HG02798 (cell line): Measurements from ENCODE around the gene PSAP.
"Not testable (repeated sequence)": the region's sequence is repeated elsewhere in the genome, so short reads cannot be mapped to it uniquely, and the experiment has no call there.

ENCODE experiments used
- ATAC-seq: cut with Tn5 transposase; IDR thresholded peaks from one replicate; pipeline ENCODE4 v1.9.1; 2021; ENCODE audit warnings: mild to moderate bottlenecking; ENCODE audit not compliant: unreplicated experiment, poor library complexity

Gene PSAP

DNA sequence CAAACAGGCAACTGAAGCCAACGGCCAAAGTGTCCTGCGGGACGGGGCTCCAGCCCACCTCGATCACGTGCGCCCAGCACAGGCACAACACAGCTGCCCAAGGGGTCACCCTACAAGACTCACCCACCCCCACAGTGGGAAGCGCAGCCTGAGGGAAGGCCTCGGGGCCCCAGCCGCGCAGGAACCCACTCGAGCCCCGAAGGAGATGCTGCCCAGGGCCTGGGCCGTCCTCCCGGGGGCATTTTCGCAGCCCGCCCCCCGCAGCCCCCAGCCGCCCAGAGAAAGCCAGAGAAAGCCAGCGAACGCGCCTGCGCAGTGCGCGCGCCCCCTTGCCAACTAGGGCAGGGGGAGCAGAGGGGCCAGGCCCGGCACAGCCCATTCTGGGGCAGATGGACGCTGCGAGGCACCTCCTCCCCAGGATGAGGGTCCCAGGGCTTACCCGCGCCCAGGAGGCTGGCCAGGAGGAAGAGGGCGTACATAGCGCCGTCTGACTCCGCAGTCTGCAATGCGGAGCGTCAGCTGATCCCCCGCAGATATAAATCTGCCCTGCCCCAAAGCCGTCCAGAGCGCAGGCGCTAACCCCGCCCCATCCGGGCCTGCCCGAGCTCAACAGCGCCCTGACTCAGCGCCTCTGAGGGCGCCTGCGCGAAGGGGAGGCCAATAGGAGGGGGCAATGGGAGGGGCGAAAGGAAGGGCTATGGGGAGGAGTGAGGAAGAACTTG lies at the start of gene PSAP:
Gene PSAP (minus strand): TSS at position 509 of the 722 bp plus-strand sequence. CDS start 30 bp downstream, at position 479.
- peak; percentile 97 for ATAC-seq

DNA sequence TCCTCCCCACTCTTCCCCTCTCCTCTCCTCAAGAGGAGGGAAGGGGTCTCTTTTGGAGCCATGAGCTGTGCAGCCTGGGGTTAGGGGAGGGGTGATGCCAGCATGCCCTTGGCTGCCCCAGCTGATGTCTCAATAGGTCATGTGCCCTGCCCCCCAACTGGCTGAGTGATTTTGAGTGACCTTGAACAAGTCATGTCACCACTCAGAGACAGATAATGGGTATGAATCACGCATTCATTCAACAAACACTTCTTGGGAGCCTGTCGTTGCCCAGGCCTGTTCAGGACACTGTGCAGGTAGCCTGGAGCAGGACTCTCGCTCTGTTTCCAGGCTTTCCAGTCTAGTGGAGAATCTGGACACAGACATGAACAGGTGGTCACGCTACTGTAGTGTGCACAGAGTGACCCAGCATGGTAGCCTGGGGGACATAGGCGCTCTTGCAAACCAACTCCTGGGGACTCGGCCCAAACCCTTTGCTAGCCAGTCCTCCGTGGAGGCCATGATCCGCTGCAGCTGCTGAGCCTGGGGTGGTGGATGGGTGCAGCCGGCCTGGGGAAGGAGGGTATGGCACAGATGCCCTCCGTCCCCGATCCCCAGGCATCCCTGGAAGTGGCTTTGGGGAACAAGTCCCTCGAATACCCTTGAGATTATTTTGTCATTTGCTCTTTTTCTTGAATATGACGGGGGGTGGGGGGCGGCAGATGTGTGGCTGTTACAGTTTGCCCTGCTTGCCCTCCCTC lies 49.6 kb upstream of the PSAP start:
- ATAC-seq, result no peak

DNA sequence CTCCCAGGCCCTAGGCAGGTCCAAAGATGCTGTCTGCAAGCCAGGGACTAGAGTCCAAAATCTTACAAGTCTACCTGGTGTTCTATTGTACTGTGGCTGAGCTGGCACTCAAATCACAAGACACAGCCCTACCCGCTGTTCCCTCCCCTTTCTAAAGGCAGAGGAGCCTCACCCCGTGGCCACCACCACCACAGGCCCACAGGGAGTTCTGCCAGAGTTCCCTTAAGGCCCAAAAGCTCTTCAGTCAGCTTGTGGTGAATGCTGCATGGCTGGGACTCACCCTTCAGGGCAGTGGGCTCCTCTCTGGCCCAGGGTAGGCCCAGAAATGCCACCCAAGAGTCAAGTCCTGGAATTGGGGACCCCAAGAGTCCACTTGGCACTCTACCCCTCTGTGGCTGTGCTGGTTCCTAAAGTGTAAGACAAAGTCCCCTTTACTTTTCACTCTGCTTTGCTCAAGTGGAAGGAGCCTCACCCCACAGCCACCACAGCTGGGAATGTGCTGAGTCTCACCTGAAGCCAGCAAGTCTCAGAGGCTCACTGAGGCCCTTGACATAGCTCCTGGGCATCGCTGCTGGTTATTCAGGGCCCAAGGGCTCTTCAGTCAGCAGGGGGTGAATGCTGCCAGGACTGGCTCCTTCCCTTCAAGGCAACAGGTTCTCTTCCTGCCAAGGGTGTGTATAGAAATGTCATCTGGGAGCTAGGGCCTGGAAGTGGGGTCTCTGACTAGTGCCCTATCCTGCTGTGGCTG lies 48.8 kb upstream of the PSAP start:
- no peak for ATAC-seq

DNA sequence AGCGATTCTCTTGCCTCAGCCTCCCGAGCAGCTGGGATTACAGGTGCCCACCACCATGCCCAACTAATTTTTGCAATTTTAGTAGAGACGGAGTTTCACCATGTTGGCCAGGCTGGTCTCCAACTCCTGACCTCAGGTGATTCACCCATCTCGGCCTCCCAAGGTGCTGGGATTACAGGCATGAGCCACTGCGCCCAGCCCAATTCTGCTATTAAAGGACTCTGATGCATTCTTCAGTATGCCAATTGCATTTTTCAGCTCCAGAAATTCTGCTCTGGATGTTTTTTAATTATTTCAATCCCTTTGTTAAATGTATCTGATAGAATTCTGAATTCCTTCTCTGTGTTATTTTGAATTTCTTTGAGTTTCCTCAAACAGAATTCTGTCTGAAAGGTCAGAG lies 47.3 kb upstream of the PSAP start:
- not testable (repeated sequence) for ATAC-seq

DNA sequence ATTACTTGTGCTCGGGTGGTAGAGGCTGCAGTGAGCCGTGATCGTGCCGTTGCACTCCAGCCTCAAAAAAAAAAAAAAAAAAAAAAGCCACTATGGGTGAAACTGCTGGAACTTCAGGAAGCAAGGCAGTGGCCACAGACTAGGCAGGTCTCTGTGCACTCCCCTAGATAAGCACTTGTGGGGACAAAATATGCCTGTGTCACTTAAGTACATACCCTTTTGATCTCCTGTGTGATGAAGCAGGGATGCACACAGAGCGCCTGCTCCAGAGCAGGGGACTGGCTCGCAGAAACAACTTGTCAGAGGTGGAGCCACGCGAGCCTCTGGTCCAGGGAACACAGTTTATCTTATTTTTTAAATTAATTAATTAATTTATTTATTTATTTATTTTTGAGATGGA lies 42.9 kb upstream of the PSAP start:
- ATAC-seq, result no peak

DNA sequence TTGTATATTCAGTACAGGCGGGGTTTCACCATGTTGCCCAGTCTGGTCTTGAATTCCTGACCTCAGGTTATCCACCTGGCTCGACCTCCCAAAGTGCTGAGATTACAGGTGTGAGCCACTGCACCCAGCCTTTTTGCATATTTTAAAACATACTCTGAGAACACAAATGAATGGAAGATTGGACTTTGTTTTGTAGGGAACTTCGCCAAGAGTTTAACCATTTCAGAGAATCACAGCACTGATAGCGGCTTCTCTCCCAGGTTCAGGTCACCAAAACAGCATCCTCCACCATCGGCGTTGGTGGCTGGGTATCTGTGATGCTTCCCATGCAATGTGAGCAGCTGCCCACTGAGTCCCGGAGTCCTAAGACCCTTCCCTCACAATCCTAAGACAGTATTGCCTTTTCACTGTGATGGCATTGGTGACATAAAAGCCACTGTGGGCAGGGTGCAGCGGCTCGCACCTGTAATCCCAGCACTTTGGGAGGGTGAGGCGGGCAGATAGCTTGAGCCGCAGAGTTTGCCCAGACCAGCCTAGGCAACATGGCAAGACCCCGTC lies 42.3 kb upstream of the PSAP start:
- ATAC-seq, result no peak

DNA sequence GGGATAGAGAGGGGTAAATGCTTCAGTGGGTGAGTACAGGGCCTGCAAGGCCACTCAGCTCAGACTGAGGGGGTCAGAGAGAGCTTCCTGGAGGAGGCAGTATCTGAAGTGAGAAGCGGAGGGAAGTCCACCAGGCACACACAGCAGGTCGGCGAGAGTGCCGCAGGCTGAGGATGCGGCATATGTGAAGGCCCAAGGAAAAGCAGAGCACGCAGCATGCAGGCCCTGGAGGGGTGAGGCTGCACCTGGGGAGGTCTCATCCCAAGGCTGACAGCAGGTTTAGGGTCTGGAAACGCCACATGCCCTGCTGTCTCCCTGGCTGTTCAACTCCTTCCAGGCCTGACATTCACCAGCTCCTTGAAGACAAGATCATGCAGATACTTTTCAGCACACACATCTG lies 40.4 kb upstream of the PSAP start:
- no peak for ATAC-seq

DNA sequence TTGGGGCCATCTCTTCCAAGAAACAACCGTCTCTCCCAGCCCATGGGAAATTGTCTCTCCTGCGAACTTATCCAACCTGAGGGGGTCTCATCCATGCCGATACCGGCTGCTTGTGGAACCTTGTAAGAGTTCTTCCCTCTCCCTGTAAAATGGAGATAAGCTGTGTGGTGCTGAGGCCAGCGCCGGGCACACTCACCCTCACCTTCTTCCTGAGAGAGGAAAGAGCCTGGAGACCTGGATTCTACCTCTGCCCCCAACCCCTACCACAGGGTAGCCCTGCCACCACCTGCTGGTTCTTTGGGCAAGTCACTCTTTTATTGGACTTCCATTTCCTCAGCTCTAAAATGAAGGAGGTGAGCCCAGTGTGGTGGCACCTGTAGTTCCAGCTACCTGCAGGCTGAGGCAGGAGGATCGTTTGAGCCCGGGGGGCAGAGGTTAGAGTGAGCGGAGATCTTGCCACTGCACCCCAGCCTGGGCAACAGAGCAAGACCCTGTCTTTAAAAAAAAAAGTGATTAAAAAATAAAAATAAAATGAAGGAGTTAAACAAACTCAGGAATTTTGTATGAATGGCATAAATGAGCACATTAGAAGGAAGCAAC lies 38.4 kb upstream of the PSAP start:
- ATAC-seq, result no peak

DNA sequence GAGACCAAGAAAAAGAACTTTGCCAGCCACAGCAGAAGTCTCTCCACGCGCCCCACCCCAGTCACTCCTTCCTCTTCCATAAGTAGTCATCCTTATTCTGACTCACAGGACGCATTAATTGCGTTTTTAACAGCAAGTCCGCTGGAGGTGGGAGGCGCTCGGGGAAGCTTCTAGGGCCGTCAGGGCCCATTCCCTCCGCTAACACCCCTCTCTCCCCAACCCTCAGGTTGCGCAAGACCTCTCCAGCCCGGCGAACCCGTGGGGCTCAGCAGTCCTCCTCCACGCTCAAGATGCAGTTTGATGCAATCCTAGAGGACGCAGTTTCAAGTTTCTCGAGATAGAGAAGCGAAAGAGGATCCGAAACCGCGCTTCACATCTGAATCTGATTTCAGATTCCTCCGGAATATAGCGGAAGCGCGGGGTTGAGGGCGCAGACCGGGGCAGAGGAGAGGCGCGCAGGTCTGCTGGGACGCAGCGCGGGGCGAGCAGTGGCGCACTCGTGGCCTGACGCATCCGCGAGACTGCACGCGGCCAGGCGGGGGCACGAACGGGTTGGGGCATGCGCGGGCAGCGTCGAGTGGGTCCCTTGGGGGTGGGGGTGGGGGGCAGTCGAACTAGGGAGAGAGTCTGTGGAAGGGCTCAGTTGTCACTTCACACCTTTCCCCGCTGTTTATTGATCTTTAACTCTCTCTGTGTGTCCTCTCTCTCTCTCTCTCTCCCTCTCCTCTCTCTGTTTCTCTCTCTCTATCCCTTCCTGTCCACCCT lies 37.8 kb upstream of the PSAP start:
- ATAC-seq, result peak; percentile 86

DNA sequence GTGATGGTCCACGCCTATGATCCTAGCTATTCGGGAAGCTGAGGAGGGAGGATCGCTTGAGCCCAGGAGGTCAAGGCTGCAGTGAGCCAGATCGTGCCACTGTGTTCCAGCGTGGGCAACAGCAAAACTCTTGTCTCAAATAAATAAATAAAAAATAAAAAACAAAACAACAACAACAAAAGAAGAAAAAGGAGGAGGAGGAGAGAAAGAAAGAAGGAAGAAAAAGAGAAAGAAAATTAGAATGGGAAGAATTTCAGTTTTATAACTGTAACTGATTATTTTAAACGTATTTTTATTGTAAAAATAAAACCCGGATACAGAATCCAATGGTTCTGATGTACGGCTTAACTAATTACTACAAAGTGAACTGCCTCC lies 37.2 kb upstream of the PSAP start:
- no peak for ATAC-seq

DNA sequence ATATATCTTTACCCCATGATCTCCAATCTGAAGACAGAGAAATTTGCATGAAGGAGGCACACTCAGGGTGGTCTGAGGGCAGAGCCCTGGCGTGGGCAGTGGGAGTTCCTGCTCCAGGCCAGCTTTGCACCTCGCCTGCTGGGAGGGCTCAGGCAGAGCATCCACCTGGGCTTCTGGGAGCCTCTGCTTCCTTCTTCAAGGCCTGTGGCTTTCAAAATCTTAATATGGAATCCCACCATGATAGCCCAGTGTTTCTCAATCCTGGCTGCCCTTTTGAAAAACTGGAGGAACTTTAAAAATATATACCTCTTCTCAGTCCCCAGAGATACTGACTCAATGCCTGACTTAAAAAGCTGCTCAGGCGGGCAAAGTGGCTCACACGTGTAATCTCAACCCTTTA lies 36.7 kb upstream of the PSAP start:
- no peak for ATAC-seq

DNA sequence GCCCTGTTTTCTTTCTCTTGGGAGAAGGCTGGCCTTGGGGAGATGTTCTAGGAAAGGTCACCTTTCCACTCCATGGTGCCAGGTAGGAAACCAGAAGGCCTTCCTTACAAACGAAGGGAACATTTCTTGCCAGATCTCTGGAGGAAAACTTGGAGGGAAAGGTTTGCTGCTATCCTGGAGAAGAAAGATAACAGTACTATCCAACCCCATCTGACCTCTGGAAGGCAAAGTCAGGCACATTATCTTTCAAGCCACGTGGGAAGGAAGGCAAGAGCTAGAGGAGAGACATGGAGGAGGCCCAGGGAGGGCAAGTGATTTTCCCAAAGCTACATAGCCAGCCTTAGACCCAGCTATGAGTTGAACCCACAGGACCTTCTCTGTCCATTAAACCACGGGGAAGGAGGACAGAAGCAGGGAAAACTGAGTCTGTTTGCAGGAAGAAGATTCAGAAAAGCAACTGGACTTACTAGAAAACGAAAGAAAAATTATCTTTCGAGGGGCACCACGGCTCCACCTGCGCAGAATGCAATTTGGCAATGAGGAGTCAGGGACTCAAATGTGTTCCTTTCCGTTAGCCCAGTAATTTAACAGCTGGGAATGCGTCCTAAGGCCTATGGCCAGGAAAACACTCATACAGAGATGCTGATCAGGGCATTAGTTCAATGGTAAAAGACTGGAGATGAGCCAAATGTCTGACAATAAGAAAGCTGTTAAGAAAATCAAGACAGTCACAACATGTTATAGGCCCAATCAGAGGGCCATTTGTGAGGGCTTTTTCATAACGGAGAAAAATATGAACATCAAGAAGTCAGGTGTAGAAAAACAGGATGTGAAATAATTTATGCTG lies 32.0 kb upstream of the PSAP start:
- no peak for ATAC-seq

DNA sequence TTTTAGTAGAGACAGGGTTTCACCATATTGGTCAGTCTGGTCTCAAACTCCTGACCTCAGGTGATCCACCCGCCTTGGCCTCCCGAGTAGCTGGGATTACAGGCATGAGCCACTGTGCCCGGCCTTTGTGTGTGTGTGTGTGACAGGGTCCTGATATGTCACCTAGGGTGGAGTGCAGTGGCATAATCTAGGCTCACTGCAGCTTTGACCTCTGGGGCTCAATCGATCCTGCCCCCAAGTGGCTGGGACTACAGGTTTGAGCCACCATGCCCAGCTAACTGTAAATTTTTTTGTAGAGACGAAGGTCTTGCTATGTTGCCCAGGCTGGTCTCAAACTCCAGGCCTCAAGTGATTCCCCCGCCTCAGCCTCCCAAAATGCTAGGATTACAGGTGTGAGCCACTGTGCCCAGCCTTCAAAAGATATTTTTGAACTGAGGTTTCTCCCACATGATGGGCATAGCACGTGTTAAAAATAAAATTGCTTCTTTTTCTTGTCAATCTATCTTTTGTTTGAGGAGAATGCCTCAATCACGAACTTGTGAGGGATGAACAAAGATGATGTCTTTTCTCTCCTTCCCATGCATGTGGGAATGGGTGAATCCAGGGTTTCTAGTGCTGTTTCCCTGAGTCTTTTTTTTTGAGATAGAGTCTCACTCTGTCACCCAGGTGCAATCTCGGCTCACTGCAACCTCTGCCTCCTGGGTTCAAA lies 30.8 kb upstream of the PSAP start:
- no peak for ATAC-seq

DNA sequence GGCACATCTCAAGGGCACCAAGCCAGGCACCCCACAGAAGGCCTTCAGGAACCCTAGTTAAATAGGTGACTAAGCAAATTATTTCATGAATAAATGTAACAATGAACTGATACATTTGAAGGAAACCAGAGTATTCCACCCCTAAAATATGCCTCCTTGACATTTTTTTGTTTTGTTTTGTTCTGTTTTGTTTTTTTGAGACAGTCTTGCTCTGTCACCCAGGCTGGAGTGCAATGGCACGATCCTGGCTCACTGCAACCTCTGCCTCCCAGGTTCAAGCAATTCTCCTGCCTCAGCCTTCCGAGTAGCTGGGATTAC lies 30.2 kb upstream of the PSAP start:
- ATAC-seq, result not testable (repeated sequence)

DNA sequence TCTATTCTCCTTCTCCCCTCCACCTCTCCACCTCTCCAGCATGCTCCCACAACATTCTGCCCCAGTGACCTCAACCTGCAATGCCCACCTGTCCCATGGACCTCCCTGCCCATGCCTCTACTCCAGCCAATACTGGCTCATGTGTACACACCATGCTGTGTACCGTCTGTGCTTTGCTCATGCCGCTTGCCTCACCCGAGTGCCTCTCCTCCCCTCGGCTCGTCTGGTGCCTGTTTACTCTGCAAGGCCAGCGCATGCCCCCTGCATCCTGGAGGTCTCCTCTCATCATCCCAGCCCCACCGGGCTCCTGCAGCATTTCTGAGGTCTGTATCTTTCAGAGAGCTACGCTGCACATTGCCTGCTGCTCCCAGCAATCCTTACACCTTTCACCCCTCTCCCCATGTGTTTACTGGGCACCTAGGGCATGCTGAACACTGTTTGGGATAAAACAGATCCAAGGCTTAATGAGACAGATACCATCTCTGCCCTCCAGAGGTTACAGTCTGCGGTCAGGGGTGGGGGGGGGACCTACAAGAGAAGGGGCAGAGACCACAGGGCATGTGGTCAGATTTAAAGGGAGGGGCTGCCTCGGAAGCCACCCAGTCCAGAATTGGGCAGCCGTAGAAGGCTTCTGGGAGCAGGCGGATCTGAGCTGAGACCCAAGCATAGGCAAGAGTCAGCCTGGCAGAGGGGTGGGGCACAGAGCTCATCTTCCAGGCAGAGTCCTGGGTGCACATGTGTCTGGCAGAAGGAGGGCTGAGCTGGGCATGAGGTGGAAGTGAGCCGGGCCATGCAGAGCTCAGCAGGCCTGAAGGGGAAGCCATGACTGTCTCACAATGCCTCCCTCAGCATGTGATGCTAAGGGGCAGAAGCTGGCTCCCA lies 29.6 kb upstream of the PSAP start:
- ATAC-seq, result no peak

DNA sequence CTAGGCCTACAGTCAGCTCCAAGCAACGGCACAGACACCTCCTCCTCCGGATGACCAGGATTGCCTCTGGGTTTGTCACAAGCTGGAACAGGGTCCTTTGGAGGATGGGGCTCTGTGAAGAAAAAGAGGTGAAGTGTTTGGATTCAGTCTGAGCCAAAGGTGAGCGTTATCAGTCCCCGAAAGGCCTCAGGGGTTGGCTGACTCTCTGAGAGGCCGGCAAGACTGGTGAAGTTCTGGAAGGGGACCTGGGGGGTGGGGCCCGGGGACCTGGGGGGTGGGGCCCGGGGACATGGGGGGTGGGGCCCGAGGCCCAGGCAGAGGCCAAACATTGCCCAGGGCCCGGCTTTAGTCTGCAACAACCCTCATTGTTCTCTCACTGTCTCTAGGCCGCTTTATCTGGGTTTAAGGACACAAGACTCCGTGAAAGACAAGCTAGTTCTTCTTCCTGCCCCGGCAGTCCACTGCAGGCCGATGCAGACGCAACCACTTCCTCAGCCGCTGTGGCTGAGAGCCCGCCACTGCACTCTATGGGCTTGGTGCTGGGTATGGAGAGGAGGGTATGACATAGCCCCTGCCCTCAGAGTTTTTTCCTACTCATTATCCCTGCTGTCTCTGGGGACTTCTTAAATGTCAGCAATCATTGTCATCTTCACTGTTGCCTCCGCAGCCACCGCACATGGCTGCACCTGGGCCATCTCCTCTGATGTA lies 27.4 kb upstream of the PSAP start:
- no peak for ATAC-seq

DNA sequence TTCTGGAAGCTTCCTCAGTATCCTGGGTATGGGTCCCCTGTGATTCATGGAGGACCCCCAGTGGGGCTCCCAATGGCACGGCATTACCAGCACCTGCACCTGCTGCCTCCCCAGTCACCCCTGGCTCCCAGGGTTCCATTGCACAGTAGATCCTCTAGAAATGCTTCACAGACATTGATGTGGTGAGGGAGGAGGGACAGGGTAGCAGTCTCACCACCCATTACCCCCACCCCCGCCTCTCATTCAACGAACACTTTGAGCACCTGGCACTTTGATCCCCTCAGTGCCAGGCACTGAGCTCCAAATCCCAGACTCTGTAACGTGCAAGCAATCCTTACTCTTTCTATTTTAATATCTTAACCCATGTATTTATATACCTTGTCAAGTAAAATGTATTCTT lies 26.8 kb upstream of the PSAP start:
- no peak for ATAC-seq
